Epidermal melanocyte (primary cell): ENCODE data around the gene NRN1.
"Not testable (repeated sequence)": the region's sequence is repeated elsewhere in the genome, so short reads cannot be mapped to it uniquely, and the experiment has no call there.

Source experiments
- DNase-seq: peaks from one replicate; pipeline ENCODE4 v3.0.0; 2011; ENCODE audit warnings: low spot score; ENCODE audit not compliant: insufficient read length

Gene NRN1

DNA sequence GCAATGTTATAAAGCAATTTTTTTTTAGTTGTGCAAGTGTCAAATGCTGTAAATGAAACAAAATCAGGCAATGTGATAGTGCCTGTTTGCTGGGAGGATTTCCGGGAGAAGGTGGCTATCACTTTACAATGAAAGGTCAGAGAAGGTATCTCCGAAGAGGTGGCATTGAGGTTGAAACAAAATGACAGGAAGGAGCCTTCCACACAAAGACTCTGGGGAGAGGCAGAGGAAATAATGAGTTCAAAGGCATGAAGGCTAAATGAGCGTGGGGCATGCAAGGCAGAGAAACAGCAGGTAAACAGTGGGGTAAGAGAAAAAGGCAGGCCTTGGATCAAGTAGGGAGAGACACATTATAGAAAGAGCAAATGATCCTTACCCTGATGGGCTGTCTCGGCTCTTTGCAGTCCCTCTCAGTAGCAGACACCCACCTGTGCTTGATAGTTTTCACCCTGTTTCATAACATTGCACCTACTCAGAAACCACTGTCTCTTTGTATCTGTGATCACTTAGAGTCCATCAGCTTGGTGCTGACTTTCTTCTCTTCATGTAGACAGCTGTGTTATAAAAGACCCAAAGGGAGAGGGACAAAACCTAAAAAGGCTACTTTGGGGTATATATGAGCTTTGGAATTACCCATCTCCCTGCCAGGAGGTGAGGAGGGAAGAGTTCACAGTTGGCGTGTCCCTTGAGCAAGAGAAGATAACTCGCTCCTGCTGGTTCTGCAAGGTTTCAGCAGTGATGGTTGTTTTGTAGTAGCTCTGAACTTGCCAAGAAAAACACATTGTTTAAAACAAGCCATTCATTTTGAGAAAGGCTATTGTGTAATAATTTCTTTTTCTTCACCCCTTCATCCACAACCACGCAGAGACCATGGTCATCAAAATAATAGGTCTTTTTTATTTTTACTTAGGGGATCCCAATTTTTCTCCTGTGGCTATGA is 22.3 kb downstream of the NRN1 start:
- no peak for DNase-seq

DNA sequence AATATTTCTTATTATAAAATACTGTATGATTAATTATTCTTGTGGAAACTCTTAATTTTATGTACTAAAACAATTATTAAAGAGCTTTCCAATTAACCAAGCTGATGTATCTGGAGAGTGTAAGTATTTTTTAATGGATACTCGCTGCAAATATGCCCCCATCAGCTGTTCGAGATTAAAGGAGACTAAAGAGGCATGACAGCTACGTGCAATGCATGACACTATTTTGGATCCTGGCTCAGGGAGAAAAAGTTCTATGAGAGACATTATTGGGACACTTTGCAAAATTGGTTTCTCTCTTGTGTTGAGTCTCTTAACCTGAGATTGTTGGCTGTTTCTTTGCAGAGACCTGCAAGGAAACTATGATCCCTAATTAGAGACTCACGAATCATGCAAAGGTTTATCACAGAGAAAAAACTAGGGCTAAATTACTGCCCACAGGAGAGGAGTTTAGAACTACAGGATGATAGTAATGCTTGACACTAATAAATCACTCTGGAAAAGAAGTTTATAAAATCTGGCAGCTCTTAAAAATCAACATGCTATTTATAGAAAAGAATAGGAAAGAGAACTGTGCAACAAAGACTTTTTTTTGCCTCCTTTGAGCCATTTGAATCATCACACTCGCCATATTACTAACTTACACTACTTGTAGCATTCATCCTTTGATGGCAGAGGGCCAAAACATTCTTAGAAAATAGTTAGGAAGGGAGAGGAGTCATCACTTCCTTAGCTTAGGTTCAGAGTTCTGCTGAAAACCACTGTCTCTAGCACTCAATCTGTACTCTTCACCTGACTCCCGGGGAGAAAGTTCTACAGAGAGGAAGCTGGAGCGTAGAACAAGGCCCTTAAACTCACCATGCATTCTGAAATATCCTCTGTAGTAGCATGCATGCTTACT is 25.3 kb downstream of the NRN1 start:
- no peak for DNase-seq

DNA sequence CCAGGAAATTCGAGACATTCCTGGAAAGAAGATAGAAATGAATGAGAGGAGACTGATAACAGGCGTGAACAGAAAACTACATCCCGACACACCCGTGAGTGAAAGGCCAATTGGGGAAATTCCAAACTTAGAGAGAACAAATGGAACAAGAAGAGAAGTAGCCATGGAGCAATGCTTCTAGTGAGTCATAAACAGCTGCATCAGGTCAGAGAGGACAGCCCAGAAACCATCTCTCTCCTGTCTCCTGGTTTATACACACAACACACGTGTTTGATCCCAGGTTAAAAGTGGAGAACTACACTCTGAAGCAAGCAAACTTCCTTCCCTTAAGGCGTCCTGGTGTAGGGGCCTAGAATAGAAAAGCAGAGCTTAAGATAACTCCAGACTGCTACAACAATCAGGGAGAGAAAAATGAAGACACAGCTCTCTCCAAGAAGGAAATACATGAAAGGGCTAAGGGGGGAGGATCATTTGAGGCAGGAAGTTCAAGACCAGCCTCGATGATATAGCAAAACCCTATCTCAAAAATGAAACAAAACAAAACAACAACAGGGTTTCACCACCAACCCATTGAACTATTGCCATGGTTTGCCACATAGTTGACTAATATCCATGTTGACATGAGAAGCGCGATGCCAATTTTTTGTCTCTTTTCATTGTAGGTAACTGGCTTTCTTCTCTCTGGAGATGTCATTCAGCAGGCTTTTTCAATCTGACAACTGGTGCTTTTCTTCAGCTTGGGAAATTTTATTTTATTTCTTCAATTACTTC is 26.9 kb downstream of the NRN1 start:
- DNase-seq, result no peak

DNA sequence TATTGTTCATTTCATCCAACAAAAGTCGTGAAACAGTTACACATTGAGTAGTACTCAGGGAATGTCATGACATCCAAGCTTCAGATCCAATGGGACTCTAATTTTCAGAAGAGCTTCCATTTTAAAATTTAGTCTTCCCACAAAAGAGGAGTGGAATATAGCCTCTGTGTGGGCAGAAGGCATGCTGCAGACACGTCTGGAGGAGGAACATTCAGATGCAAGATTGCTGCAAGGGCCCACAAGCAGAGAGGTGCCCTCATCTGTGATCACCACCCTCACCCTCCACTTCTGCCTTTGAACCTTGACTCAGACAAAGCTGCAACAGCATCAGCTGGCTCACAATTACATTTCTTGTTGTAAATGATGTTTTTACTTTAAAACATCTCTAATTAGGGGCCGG is 29.9 kb downstream of the NRN1 start:
- DNase-seq, result no peak

DNA sequence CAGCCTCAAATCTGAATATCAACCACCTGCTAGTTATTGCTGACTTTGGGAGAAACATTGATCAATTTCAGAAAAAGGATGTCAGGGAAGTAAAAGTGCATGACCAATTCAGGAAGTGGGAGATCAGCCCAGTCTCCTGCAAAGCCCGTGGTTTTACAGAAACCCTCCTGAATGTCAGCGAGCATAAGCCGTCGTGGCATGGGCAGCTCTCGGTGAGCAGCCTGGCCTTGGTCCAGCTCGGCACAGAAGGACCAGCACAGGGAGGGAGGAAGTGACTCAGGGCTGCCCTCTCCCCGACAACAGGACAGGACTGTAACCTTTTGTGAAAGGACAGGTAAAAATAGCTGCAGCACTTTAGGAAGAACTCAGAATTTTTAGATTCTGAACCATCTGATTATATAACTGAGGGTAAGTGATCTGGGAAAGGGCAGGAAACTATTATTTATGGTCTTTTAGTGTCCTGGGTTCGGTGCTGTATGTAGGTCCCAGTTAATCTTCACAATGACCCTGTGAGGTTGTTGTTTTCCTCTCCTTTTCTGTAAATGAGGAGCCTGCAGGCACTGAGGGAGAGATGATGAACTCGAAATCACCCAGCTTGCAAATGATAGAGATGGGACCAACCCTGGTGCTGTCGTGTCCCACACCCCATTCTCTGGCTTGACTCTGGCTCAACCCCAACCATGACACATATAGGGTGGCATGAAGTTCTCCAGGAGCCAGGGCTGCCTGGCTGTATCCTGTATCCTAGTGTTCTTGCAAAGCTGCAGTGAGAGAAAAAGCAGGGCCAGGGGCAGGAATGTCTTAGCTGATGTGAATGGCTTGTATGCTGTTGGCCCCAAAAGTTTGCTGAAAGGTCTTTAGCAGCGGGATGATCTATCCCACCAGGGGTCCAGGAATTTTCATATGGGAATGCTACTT is 37.6 kb downstream of the NRN1 start:
- DNase-seq, result no peak

DNA sequence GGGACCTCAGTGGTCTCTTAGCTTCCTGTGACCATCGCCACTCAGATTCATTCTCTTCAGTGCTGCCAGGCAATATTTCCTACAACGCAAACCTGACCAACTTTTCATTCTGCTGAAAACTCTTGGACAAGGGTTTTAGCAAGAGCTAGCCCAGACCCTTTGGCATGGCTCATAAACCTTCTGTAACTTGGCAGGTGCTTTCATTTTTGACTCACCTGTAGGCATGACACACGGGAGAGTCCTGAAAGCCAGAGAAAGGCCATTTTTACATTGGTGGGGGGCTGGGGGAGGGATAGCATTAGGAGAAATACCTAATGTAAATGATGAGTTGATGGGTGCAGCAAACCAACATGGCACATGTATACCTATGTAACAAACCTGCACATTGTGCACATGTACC is 38.7 kb downstream of the NRN1 start:
- not testable (repeated sequence) for DNase-seq

DNA sequence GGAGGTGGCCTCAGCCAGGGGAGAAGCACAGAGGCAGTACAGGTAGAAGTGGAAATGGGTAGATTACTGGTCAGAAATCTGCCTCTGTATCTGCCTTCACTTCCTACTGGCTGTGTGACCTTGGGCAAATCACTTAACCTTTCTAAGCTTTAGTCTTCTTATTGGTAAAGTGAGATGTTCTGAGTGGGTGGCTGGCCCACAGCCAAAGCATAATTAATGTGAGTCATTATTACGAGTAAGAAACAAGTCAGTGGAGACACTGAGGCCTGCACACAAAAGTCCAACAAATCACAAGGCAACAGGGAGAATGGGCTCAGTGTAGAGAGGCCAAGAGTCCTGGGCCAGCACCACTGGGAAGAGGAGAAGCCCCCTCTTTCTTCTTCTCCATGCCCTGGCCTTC is 39.1 kb downstream of the NRN1 start:
- DNase-seq, result no peak

DNA sequence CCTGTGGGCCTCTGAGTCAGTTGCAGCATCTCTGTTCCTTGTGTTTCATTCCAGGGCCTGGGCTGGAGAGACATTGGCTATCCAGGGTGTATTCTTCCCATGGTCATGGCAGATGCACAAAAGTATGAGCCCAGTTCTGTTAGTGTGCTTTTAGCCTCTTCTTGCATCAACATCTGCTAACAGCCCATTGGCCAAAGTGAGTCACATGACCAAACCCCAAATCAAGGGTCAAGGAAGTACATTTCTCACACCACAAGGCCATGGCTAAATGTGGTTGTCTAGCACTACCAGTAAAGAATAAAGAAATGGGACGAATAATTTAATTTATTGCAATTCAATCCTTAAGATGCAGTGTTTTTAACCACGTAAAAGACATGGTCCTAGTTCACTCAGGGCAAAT is 43.9 kb downstream of the NRN1 start:
- no peak for DNase-seq

DNA sequence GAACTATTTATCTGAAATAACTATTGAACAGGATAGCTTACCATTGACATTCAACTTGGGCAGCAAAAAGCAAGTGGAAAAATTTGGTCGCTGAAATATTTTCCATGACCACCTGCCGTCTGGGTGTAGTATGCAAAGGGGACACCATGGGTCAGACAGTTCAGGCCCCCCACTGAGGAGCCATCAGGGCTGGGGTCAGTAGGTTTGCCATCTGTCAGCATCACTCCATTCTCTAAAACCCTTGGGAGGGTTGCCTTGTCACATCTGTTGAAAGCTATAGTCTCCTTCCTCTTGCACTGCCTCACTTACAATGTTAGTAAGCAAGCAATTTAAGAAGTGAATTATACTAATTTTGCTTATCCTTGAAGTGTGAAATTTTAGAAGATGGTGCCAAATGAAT is 44.9 kb downstream of the NRN1 start:
- DNase-seq, result no peak

DNA sequence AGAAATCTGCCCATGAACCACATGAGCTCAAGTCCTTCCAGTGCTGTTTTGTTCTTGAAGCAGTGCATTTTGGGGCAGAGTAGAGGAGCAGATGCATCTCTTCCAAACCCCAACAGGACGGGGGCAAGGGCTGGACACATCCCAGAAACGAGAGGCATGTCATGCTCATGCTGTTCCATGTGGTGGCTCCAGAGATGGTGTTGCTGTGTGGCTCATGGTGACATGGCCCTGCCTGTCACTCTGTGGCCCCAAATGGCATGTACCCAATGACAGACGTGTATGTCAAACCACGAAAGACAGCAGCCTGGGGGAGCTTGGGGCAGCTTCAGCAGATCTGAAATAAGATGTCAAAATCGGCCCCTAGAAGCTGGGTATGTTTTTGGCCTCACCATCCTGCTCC is 46.3 kb downstream of the NRN1 start:
- DNase-seq, result no peak

DNA sequence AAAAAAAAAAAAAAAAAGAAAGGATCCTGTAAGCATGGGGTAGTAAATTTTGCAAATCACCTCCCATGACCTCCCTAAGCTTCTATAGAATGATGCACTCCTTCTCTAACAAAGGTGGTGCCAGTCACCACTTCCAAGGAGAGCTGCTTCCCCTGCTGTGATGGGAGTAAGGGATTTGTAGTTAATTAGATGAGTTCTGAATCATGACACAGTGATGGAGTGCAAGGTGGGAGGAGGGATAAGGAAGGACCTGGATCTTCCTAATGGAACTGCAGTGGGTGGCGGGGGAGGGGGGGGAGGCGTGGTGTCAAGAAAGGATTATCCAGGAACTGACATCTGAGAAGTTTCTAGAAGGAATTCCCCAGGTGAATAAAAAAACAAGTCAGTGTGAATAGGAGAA is 47.8 kb downstream of the NRN1 start:
- no peak for DNase-seq

DNA sequence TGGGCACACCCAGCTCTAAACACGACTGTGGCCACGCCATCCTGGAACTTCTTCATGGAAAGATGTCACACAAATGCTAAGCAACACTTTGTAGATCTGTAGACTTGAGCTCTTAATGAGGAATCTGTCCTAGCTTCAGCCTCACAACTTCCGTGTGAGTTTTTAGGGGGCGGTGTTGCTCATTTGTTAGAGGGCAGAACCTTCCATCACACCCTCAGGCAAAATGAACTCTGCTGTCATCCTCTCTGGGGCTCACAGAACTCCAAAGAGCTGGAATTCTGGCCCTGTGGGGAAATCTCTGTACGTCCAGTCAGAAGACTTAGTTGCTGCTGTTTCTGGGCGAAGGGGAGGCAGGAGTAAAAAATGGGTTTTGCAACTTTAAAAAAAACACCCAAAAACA is 49.8 kb downstream of the NRN1 start:
- DNase-seq, result no peak

DNA sequence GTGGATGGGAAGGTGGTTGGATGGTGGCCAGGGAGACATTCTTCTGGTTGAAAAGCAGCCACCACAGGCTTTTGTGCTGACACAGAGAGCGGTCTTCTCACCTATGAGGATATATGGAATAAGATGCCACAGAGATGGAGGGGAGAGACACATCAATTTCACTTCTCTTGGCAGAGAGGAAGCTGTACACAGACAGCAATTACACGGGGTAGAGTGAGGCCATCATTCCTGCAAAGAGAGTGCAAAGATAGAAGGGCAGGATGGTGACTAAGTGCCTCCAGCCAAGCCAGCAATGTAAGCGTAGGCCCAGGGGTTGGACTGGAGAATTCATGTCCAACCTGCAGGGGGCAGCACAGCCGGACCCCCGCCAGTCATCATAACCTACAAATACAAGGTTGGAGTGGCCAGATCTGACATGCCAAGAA is 56.4 kb downstream of the NRN1 start:
- no peak for DNase-seq
